Measurements from ENCODE around the gene LIPT1. TPM values are rescaled to one million over a fixed set of nuclear protein-coding genes. Genes with fewer than 3 reads are reported as not detected.

The LIPT1 gene
- total RNA-seq, 1 experiment from 2014 or later = 10.3 TPM

- intact Hi-C loops (cut with micrococcal nuclease; ENCODE audit: unreplicated experiment) = no loop called here
- no peak overlapping the region for H3K4me3 ChIP-seq
- peaks cover 24% of the 10 kb centered on the region for H3K9me3 ChIP-seq (ENCODE audit: insufficient read depth, low read depth)
- no peaks in the 10 kb centered on the region for H4K20me1 ChIP-seq (ENCODE audit: insufficient read depth)
- TF ChIP-seq EZH2 (IDR thresholded peaks at IDR 0.05; ENCODE audit: low read depth) = no peak
- no peak for TF ChIP-seq CTCF (conservative IDR thresholded peaks at IDR 0.05)
- peaks cover 3% of the 10 kb centered on the region; the same call in 1 of the 2 replicates for H3K36me3 ChIP-seq (ENCODE audit: low read depth)
- H3K4me2 ChIP-seq = no peak overlapping the region
- no peaks in the 10 kb centered on the region for H3K27me3 ChIP-seq (ENCODE audit: insufficient read depth, low read depth)
- H3K27ac ChIP-seq = no peak overlapping the region
- H3K9me2 ChIP-seq (ENCODE audit: insufficient read depth) = no peaks in the 10 kb centered on the region
- peaks cover 18% of the 10 kb centered on the region; the same call in 1 of the 2 replicates for H3F3A ChIP-seq (ENCODE audit: insufficient read depth, low read depth)
- POLR2A ChIA-PET (ENCODE audit: unreplicated experiment) = no interaction called here
- BruUV-seq (replicated peaks) = no TSS peak
- H3K4me1 ChIP-seq (replicated peaks; ENCODE audit: insufficient read depth) = peaks cover 24% of the 10 kb centered on the region
- no peak overlapping the region for H2AFZ ChIP-seq
- no peak for DNase-seq
- CTCF ChIA-PET = no interaction called here
- peaks cover 16% of the 10 kb centered on the region; the same call in 1 of the 2 replicates for H3K79me2 ChIP-seq (ENCODE audit: low read depth)
These were observed 15.8 kb upstream of the LIPT1 start for GRCh38 chr2:99139003-99139402.

GRCh38 chr2:99140056-99140859 lies 14.5 kb upstream of the LIPT1 start:
- peak overlapping the region; percentile 96 for H3K4me2 ChIP-seq
- ChIA-PET POLR2A (ENCODE audit: unreplicated experiment) (interaction anchor here (0.5 to 1.8 kb wide), 2 partner anchors 15 to 370 kb away, joined by 3 to 6 read pairs; no protein-coding TSS in a partner anchor), CTCF (no interaction called here)
- peaks cover 18% of the 10 kb centered on the region; the same call in 1 of the 2 replicates for H3F3A ChIP-seq (ENCODE audit: insufficient read depth, low read depth)
- H3K4me3 ChIP-seq = peak overlapping the region; percentile 86
- H3K36me3 ChIP-seq (ENCODE audit: low read depth) = peaks cover 3% of the 10 kb centered on the region; the same call in 1 of the 2 replicates
- H2AFZ ChIP-seq = peak overlapping the region; percentile 94
- no peaks in the 10 kb centered on the region for H3K27me3 ChIP-seq (ENCODE audit: insufficient read depth, low read depth)
- H3K27ac ChIP-seq = peak overlapping the region; percentile 64; the same call in 1 of the 2 replicates
- TF ChIP-seq CTCF (conservative IDR thresholded peaks at IDR 0.05) (no peak), EZH2 (IDR thresholded peaks at IDR 0.05; ENCODE audit: low read depth) (no peak)
- intact Hi-C loops (cut with micrococcal nuclease; ENCODE audit: unreplicated experiment) = loop anchor here (2.0 kb wide), 1 partner anchor 271 kb away; no protein-coding TSS in a partner anchor
- BruUV-seq (replicated peaks) = TSS peak; percentile 36
- no peaks in the 10 kb centered on the region for H4K20me1 ChIP-seq (ENCODE audit: insufficient read depth)
- DNase-seq = peak in 1 of 2 experiments; percentile 52
- H3K9me2 ChIP-seq (ENCODE audit: insufficient read depth) = no peaks in the 10 kb centered on the region
- peaks cover 24% of the 10 kb centered on the region for H3K4me1 ChIP-seq (replicated peaks; ENCODE audit: insufficient read depth)
- H3K9me3 ChIP-seq (ENCODE audit: insufficient read depth, low read depth) = peaks cover 12% of the 10 kb centered on the region; the same call in 1 of the 2 replicates
- H3K79me2 ChIP-seq (ENCODE audit: low read depth) = peaks cover 16% of the 10 kb centered on the region; the same call in 1 of the 2 replicates

GRCh38 chr2:99140860-99141109 lies 14.0 kb upstream of the LIPT1 start:
- ChIA-PET POLR2A (ENCODE audit: unreplicated experiment) (interaction anchor here (0.5 to 1.8 kb wide), 8 partner anchors 15 to 1423 kb away, joined by 3 to 8 read pairs (median 4); partner anchors contain the start of gene PDCL3), CTCF (interaction anchor here (0.7 to 1.2 kb wide), 2 partner anchors 15 to 195 kb away, joined by 3 to 4 read pairs; no protein-coding TSS in a partner anchor)
- peaks cover 18% of the 10 kb centered on the region; the same call in 1 of the 2 replicates for H3F3A ChIP-seq (ENCODE audit: insufficient read depth, low read depth)
- H4K20me1 ChIP-seq (ENCODE audit: insufficient read depth) = no peaks in the 10 kb centered on the region
- H3K4me2 ChIP-seq = peak overlapping the region; percentile 96
- intact Hi-C loops (cut with micrococcal nuclease; ENCODE audit: unreplicated experiment) = loop anchor here (1.0 to 2.0 kb wide), 4 partner anchors 14 to 272 kb away; partner anchors contain the start of genes LIPT1, MITD1, MRPL30 and TSGA10
- peak overlapping the region; percentile 64; the same call in 1 of the 2 replicates for H3K27ac ChIP-seq
- H3K36me3 ChIP-seq (ENCODE audit: low read depth) = peaks cover 3% of the 10 kb centered on the region; the same call in 1 of the 2 replicates
- peaks cover 16% of the 10 kb centered on the region; the same call in 1 of the 2 replicates for H3K79me2 ChIP-seq (ENCODE audit: low read depth)
- no peaks in the 10 kb centered on the region for H3K27me3 ChIP-seq (ENCODE audit: insufficient read depth, low read depth)
- TF ChIP-seq CTCF (conservative IDR thresholded peaks at IDR 0.05) (no peak), EZH2 (IDR thresholded peaks at IDR 0.05; ENCODE audit: low read depth) (no peak)
- H3K9me2 ChIP-seq (ENCODE audit: insufficient read depth) = no peaks in the 10 kb centered on the region
- H3K4me1 ChIP-seq (replicated peaks; ENCODE audit: insufficient read depth) = peaks cover 24% of the 10 kb centered on the region
- no peak for DNase-seq
- no TSS peak for BruUV-seq (replicated peaks)
- peak overlapping the region; percentile 94 for H2AFZ ChIP-seq
- H3K9me3 ChIP-seq (ENCODE audit: insufficient read depth, low read depth) = peaks cover 12% of the 10 kb centered on the region; the same call in 1 of the 2 replicates
- H3K4me3 ChIP-seq = peak overlapping the region; percentile 86

All from PC-9 (cell line).